ENCODE data around the gene GOSR1.

- TF ChIP-seq CTCF (IDR thresholded peaks at IDR 0.05) (no peak), EZH2 (IDR thresholded peaks at IDR 0.05; ENCODE audit: borderline replicate concordance, insufficient read depth, low read depth, low read length, poor library complexity, severe bottlenecking) (no peak)
These were observed 18.4 kb downstream of the GOSR1 start for GRCh38 chr17:30495586-30495985.
